ENCODE data around the gene TGM2. TPM values are rescaled to one million over a fixed set of nuclear protein-coding genes. Genes with fewer than 3 reads are reported as not detected.

The TGM2 gene
- total RNA-seq, 1 experiment from 2014 or later = 2.3 TPM

DNA sequence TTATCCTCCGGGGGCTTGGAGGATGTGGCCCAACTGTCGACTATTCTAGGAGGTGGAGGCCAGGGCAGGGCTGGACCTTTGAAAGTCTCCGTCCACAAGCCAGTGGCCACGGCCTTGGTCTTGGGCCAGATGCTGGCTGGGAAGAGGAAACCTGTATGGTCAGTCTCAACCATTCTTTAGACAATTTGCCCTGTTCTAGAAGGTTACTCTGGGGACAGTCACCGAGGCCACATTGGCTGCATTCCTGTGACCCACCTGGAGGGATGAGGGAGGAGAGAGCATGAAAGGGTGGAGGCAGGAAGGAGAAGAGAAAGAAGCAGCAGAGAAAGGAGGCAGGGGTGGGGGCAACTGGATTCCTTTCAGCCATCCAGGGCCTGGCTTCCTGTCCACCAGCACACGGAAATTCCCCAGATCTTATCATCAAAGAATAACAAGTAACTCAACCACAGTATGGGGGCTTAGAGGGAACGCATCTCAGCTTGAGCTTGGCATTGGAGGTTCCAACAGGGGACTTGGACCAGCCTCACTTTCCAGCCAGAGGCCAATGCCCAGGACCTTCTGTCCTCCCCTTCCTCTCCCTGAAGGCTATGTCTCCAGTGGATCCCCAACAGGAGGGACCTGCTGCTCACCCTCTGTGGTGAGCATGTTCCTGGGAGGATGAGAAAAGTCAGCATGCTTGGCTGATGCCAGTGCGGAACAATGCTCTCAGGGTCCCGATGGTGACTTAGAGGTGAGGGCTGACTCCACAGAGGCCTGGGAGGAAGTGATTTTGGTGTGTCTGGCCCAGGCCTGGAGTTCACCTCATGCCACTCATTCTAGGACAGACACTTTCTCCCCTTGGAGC lies 30.4 kb downstream of the TGM2 start:
- DNase-seq (ENCODE audit: extremely low read depth, low read depth) = no peak

DNA sequence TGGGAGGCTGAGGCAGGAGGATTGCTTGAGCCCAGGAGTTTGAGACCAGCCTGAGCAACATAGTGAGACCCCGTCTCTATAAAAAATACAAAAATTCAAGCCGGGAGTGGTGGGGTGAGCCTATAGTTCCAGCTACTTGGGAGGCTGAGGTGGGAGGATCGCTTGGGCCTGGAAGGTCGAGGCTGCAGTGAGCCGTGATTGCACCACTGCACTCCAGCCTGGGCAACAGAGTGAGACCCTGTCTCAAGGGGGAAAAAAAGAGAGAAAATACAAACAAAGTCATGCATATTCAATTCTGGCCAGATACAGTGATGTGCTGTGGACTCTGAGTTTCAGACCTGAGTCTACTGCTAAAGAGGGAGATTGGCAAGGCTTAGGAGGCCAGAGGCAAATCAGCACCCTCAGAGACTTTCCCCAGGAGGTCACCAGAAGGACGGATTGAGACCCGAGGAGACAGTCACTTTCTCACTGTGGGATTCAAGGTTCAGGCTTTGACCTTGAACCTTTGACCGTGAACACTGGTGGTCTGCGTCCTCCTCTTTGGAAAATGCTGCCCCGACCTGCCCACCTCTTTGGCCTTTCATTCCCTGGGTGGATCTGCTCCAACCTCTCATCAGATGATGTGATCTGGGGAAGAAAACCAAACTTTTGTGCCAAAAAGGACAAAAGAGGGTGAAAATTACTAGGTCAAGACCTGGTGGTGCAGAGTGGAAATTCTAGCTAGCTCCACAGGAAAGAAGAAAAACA lies 31.2 kb downstream of the TGM2 start:
- no peak for DNase-seq (ENCODE audit: extremely low read depth, low read depth)

DNA sequence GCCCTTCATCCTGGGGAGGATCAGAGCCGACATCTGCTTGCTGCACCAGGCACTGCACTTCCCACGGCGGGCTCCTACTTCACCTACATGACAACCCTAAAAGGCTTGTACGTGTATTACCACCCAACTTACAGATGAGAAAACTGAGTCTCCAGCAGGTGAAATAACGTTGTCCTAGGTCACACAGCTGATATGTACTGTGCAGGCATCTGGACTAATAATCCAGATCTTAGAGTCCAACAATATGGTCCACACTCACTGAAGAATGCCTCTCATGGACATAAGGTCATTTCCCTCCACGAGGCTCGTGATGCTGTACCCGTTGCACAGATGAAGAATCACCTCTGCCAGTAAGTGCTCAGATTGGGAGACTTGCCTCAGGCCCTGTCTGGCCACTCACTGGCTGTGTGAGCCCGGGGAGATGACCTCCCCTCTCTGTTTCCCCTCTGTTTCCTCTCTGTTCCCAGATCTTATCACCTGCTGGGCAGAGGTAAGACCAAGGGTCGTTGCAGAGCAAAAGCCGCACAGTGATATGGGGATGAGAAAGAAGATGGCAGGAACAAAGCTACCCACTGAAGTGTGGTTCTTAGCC lies 32.1 kb downstream of the TGM2 start:
- DNase-seq (ENCODE audit: extremely low read depth, low read depth) = no peak

DNA sequence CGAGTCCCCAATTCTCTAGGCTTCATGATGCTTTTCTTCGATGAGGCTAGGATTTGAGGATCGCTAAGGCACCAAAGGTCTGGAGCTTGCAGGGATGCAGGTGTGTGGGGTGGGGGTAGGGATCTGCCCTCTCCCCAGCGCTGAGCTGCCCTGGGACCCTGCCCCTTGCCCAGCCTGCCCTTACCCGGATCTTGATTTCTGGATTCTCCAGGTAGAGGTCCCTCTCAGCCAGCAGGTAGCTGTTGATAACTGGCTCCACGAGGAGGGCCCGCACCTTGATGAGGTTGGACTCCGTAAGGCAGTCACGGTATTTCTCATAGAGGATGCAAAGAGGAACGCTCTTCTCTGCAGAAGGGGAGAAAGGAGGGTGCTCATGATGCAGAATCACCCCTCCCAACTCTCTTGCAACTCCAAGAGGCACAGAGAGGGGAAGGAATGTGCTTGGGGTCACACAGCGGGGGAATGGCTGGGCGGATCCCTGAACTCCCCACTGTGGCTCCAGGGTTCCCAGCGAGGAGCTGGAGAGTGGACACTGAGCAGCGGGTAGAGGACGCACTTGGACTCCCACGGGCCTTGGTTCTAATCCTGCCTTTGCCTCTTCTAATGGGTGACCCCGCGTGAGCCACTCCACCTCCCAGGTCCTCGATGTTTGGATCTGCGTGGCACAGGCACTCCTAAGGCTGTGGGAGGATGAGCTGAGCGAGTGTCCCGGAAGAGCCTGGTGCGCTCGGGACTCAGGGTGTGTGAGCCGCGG lies 32.7 kb downstream of the TGM2 start:
- no peak for DNase-seq (ENCODE audit: extremely low read depth, low read depth)

DNA sequence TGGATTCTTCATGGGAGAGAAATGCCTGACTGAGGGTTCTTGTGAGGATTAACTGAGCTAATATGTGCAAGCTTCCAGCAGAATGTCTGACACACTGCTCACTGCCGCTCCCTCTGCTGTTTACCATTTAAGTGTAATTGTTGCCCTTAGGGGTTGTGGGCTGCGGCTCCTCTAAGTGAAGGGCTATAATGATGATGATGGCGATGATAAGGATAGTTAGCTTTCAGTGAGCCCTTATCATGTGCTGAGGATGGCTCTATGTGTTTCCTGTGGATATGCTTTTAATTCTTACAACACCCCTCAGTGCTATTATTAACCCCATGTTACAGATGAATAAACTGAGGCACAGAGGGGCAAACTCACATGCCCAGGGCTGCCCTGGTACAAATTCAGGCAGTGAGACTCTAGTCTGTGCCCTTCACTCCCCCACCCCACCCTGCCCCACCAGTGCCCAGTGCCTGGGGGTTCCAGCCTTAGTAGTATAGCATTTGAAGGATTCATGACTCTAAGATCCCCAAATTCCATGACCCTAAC lies 33.4 kb downstream of the TGM2 start:
- no peak for DNase-seq (ENCODE audit: extremely low read depth, low read depth)

DNA sequence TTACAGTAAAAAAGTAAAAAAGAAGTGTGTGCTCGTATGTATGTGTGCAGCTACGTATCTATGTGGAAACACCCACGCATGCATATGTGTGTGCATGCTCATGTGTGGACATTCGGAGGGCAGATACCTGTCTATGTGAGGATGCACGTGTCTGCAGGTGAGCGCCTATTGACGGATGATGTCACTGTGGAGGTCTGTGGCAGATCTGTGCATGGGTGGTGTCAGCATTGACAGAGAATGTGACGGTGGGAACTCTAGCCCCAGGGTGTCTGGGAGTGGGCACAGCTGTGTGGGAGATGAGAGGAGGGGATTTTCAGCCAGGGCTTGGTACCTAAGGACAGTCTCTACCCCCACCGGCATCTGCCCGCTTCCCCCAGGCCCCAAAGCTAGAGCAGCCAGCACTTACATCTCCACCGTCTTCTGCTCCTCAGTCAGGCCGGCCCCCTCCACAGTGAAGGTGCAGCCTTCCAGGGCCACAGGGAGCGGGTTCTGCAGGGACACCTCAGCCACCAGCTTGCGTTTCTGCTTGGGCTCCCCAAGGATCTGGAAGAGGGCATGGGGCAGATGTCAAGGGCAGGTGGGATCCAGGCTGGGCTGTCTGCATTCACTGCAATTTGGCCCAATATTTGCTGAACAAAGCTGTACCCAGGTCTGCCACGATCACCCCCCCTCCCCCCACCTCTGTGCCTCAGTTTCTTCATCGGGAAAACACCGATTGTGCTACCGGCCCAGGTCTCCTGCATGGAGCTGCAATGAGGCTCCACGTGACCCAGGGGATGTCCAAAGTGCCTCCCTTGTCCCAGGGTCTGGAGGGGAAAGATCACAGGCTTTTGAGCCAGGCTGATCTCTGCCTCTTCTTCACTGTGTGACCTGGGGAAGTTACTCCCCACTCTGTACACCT lies 34.1 kb downstream of the TGM2 start:
- DNase-seq (ENCODE audit: extremely low read depth, low read depth) = no peak

DNA sequence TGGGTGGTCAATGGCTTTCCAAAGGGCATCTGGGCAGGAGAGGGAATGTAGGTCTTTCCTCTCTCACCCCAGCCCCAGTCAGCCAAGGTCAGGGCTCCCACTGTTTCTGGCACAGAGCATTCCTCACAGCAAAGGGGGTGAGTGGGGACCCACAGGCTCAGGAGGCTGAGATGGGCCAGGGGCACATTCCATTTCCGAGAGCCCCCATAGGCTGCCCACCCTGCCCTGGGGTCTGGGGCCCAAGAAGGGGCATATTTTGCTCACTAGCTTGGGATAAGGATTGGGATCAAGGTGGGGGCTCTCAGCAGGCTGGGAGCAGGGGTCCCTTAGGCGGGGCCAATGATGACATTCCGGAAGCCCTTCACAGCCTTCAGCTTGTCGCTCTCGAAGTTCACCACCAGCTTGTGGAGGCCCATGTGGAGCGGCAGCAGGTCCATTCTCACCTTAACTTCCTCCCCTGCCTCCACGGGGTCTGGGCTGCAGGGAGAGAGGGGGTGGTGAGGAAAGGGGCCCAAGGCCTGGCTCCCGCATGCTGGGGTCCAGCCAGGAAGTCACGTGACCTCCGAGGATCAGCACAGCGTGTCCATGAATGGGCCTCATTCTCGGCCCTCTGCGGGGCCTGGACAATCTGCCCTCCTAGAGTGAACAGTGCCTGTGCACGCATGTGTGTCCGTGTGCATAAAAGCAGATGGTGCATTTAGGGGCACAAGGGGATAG lies 35.0 kb downstream of the TGM2 start:
- DNase-seq (ENCODE audit: extremely low read depth, low read depth) = no peak

DNA sequence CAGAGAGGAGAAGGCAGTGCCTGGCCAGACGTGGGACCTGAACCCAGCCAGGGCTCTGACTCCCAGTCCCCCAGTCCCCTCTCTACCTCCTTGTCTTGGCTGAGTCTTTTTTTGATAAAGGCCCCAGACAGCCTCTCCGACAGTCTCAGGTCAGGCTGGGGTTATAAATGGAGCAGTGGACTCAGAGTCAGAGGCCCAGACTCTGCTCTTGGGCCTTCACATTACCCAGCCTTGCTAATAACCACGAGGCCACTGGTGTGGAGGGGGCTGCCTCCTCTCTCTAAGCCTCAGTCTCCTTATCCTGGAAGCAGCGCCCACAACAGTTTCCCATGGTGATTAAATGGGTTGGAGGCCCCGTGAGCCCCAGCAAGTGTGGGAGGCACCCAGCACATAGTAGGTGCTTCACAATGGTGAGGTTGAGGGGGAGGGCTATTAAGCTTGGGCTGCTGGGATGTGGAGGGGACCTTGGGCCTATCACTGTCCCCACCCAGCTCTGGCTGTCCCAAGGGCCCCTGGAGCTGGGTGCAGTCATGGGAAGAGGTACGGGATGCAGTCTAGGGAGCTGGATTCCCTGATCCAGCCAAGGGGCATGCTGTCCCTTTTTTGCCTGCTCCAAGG lies 35.7 kb downstream of the TGM2 start:
- DNase-seq (ENCODE audit: extremely low read depth, low read depth) = no peak

DNA sequence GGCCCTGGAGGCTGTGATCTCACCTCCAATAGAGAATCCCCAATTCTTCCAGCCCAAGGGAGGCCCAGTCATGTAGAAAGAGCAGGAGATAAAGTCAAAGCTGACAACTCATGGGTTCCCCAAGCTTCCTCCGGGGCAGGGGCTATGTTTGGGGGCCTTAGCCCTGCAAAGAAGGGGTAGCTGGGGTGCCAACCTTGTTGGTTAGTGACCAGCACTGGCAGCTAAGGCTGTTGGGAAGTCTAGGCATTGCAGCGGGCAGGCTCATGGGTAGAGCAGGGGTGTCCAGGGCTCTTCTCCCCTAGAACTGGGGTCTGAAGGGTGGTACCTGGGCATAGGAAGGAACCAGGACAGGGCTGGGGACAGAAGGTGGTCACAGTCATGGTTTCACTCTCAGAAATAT lies 36.4 kb downstream of the TGM2 start:
- no peak for DNase-seq (ENCODE audit: extremely low read depth, low read depth)

DNA sequence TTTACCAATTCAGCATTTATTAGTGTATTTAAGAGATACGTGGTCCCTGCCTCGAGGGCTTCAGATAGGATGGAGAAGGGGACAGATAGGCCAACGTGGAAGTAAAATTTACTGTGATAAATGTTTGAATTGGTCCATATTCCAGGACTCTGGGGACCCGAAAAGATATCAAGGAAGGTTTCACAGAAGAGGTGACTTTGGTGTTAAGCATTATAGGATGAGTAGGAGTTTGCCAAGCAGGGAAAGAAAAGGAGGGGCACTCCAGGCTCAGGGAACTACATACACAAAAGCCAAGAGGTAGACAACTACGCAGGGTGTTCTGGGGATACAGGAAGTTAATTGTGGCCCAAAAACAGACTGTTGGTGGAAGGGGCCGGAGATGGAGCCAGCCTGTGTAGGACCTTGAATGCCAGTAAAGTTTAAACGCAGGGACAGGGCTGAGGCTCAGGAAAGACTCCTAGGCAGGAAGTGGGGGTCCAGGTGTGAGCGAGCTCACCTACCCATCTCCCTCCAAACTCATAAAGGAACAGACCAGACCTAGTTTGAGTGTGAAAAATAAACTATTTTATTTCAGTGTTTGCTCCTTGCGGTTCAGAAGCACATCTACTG lies 37.0 kb downstream of the TGM2 start:
- no peak for DNase-seq (ENCODE audit: extremely low read depth, low read depth)

DNA sequence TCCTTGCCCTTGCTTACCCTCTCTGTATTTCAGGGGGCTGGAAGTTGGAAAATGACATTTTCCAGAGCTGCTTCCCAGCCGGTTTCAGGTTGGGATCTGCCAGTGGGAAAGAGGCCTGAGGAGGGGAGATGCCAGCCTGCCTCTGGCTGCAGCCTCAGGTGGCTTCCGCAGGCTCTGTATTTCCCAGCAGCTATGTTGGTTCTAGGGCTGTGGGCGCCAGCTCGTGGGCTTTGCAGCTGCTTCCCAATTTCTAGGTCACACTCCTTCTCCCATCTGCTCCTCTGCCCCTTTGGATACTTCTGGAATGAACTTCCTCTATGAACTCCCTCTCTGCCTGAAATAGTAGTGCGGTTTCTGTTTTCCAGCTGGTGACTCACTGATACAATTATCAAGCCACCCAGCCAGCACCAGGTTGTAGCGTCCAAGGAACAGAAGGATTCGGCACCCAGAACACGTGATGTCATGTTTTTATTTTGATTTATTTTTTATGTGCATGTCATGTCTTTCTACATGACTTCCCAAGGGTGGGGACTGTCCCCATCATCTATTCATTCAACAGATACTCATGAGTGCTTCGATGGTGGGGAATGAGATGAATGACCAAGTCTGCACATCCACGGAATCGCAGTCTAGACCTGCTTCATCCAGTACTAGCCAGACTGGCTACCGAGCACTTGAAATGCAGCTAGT lies 38.0 kb downstream of the TGM2 start:
- no peak for DNase-seq (ENCODE audit: extremely low read depth, low read depth)

DNA sequence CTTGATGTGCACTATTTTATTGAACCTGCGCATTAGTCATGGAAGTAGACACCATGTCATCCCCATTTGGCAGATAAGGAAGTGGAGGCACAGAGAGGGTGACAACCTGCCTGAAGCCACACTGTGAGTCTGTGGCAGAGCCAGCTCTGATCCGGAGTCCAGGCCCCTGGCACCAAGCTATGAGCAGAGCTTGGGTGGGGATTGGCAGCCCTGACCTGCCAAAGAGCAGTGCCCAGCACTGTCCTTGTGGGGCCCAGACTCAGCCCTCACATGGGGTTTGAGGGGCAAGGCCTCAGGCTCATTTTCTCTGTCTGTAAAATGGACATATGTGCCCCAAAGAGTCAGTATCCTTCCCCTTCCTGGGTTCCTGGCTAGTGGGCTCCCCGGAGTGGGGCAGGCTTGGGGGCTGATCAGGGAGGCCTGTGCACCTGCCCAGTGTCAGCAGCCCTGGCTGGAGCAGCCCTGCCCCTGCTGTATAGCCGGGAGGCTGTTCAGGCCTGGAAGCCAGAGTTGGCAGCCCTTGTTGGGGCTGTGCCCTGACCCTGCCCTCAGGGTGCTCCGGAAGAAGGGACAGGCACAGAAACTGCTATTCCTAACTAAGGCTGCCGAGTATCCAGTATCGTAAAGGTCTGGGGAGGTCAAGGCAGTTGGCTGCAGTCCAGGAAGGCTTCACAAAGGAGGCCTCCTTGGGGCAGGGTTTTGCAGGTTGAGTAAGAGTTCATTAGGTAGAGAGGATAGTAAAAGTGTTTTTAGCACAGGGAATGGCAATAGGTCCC lies 38.7 kb downstream of the TGM2 start:
- no peak for DNase-seq (ENCODE audit: extremely low read depth, low read depth)

DNA sequence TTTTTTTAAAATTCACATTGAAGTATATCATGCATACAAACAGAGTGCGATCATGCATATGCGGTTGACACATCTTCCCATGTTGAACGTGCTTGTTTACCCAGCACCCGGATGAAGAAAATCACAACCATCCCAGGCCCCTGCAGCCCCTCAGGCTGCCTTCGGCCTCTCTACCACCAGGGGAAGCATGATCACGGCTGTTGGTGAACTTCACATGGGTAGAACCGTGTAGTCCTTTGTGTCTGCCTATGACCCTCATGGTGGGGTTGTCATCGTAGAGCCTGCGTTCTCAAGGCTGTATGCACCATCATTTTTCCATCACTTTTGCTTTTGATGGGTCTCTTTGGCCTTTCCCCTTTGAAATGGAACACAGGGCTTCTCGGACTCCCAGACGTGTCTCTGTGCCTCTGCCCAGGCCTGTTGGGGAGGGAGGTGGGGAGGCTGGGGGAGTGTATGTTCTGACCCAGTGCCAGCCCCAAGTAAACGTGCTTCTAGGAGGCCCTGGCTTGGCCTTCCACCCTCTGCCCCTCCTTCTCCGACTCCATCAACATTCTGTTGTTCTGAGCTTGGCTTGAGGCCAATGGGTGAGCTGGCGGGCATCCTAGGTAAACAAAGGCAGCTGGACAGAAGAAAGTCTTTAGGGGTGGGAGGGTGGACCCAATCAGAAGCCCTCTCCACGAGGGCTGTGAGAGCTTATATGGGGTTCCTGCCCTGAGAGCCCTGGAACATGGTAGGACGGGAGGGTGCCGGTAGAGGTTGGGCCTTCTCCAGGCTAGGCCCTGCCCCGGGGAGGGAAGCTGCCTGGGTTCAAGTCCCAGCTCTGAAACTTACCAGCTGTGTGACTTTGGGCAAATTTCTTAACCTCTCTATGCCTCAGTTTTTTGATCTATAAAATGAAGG lies 39.7 kb downstream of the TGM2 start:
- DNase-seq (ENCODE audit: extremely low read depth, low read depth) = no peak

DNA sequence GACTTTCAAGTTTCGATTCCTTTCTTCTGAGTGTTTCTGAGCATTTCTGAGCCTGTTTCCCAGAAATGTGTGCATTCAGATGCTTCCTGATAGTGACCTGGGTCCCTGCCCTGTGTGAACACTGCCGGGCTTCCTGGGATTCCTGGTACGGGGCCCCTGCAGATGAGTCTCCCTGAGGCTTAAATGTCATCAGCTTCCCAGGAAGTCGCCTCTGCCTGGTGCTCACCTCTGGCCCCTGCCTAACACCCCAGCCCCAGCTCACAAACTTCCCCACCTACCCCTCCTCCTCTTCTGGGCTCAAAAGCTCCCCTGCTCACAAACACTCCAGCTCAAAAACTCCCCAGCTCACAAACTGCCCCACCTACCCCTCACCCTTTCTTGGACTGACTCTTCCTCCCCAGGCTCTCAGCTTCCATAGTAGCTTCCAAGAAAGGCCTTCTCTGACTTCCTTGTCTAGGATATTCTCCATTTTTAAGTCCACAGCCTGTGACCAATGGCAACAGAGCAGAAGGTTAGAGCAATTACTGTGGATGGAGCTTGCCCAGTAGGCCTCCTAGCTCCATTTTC lies 42.0 kb downstream of the TGM2 start:
- no peak for DNase-seq (ENCODE audit: extremely low read depth, low read depth)

DNA sequence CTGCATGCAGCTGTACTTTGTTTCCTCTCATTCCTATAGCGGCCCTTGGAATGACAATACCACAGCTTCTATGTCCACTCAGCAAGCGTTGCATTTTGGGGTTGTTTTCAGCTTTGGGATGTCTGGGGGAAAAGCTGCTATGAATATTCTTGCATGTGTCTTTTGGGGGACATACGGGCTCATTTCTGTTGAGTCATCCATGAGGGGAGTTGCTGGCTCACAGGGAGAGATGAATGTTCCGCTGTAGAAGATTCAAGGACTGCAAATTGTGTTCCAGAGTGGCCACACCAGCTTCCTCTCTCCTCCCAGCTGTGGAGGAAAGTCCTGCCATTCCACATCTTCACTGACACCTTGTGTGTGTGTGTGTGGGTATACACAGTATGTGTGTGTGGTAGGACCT lies 43.3 kb downstream of the TGM2 start:
- DNase-seq (ENCODE audit: extremely low read depth, low read depth) = no peak

DNA sequence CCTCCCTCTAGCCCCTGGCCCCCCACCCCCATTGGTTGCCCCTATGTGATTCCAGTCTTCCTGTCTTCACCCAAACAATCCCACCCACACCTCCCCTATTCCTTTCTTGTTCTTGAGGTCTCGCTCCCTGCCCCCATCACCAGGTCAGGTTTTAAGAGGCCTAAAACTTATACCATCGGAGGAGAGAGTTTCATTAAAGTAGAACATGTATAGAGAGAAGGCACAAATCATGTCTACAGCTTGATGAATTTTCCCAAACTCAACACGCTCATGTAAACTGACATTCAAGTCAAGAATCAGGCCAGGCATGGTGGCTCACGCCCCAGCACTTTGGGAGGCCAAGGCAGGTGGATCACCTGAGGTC lies 44.5 kb downstream of the TGM2 start:
- DNase-seq (ENCODE audit: extremely low read depth, low read depth) = no peak
